IMR-90 (cell line): Measurements from ENCODE around the gene VPS33A. TPM values are rescaled to one million over a fixed set of nuclear protein-coding genes. Genes with fewer than 3 reads are reported as not detected.

Experiments used
- ATAC-seq: fragments of 200-7000 bp; cut with Tn5 transposase; 2 replicates; pipeline ENCODE4 v1.9.1; 2020; ENCODE audit warnings: low read depth, mild to moderate bottlenecking, moderate library complexity
- BruUV-seq: library from RNA; stranded (reverse); fragments of 400-500 nt; replicated peaks from 2 replicates; lab custom pipeline; 2021; lab: Mats Ljungman, UMichigan
- CTCF ChIA-PET: fragments of 300-600 bp; formaldehyde crosslinking; extraction: SDS; loops from one replicate; lab custom pipeline; 2021; ENCODE audit warnings: antibody characterized with exemption; lab: Yijun Ruan, JAX
- POLR2A ChIA-PET: fragments of 300-600 bp; sonication (Branson Sonifier 250); formaldehyde crosslinking; loops from one replicate; lab custom pipeline; 2022; ENCODE audit warnings: antibody characterized with exemption; ENCODE audit not compliant: unreplicated experiment; lab: Charles Lee
- DNase-seq: peaks from one replicate; pipeline ENCODE4 v3.0.0; 2013
- H2AFZ ChIP-seq: replicated peaks from 2 replicates; pipeline ENCODE3; 2013; ENCODE audit warnings: low read length, mild to moderate bottlenecking; ENCODE audit not compliant: poor library complexity
- H2AK5ac ChIP-seq: 2 replicates; pipeline ENCODE4 v1.6.1; 2013; ENCODE audit warnings: low read depth, low read length, inconsistent platforms
- H2AK9ac ChIP-seq: replicated peaks from 2 replicates; pipeline ENCODE3; 2013; ENCODE audit warnings: mild to moderate bottlenecking, low read depth, low read length, moderate library complexity; ENCODE audit not compliant: poor library complexity
- H2BK120ac ChIP-seq: 2 replicates; pipeline ENCODE4 v1.6.1; 2013; ENCODE audit warnings: low read depth, low read length, inconsistent platforms
- H2BK15ac ChIP-seq: 3 replicates; pipeline ENCODE4 v1.6.1; 2013; ENCODE audit warnings: low read depth, low read length, inconsistent platforms
- H2BK20ac ChIP-seq: 2 replicates; pipeline ENCODE4 v1.6.1; 2013; ENCODE audit warnings: low read depth, mild to moderate bottlenecking, inconsistent platforms, low read length, moderate library complexity
- H2BK5ac ChIP-seq: 2 replicates; pipeline ENCODE4 v1.6.1; 2013; ENCODE audit warnings: mild to moderate bottlenecking, low read depth, low read length, inconsistent platforms; ENCODE audit not compliant: poor library complexity, severe bottlenecking
- H3K14ac ChIP-seq: replicated peaks from 2 replicates; pipeline ENCODE4 v1.6.1; 2013; ENCODE audit warnings: low read depth, low read length, inconsistent platforms
- H3K18ac ChIP-seq: 2 replicates; pipeline ENCODE4 v1.6.1; 2013; ENCODE audit warnings: low read depth, low read length, control low read depth
- H3K23ac ChIP-seq: 2 replicates; pipeline ENCODE4 v1.6.1; 2013; ENCODE audit warnings: low read depth, low read length, inconsistent platforms
- H3K27ac ChIP-seq: 2 replicates; pipeline ENCODE4 v1.5.1; 2013; ENCODE audit warnings: mild to moderate bottlenecking, control low read depth, low read length; ENCODE audit not compliant: insufficient read depth
- H3K27me3 ChIP-seq: 2 replicates; pipeline ENCODE4 v1.6.1; 2013; ENCODE audit warnings: low read length; ENCODE audit not compliant: control insufficient read depth, insufficient read depth
- H3K36me3 ChIP-seq: 2 replicates; pipeline ENCODE4 v1.6.1; 2013; ENCODE audit warnings: low read length, mixed read lengths; ENCODE audit not compliant: control insufficient read depth, insufficient read depth
- H3K4ac ChIP-seq: 2 replicates; pipeline ENCODE4 v1.6.1; 2013; ENCODE audit warnings: low read depth, low read length, inconsistent platforms
- H3K4me1 ChIP-seq: 2 replicates; pipeline ENCODE4 v1.6.1; 2013; ENCODE audit warnings: low read length, mixed read lengths; ENCODE audit not compliant: control insufficient read depth, insufficient read depth
- H3K4me2 ChIP-seq: 2 replicates; pipeline ENCODE4 v1.6.1; 2013; ENCODE audit warnings: low read depth, mild to moderate bottlenecking, control low read depth, low read length, moderate library complexity
- H3K4me3 ChIP-seq: 2 replicates; pipeline ENCODE4 v1.5.1; 2013; ENCODE audit warnings: low read depth, mild to moderate bottlenecking, control low read depth, low read length, moderate library complexity; ENCODE audit not compliant: insufficient read depth
- H3K56ac ChIP-seq: 2 replicates; pipeline ENCODE4 v1.6.1; 2013; ENCODE audit warnings: low read length, inconsistent platforms; ENCODE audit not compliant: insufficient read depth; ENCODE audit errors: extremely low read depth
- H3K79me1 ChIP-seq, 2 experiments: 2 replicates each; pipeline ENCODE4 v1.6.1; 2013; ENCODE audit warnings: low read length in 2 of 2, inconsistent platforms in 1 of 2, low read depth in 1 of 2
- H3K9ac ChIP-seq: 2 replicates; pipeline ENCODE4 v1.6.1; 2013; ENCODE audit warnings: low read depth, low read length, control low read depth
- H3K9me1 ChIP-seq: 2 replicates; pipeline ENCODE4 v1.6.1; 2013; ENCODE audit warnings: low read length, inconsistent platforms; ENCODE audit not compliant: insufficient read depth
- H3K9me3 ChIP-seq: 2 replicates; pipeline ENCODE4 v1.6.1; 2013; ENCODE audit warnings: low read length; ENCODE audit not compliant: control insufficient read depth, insufficient read depth
- H4K20me1 ChIP-seq: 2 replicates; pipeline ENCODE4 v1.6.1; 2013; ENCODE audit warnings: low read length, inconsistent platforms; ENCODE audit not compliant: insufficient read depth
- H4K5ac ChIP-seq: 2 replicates; pipeline ENCODE4 v1.6.1; 2013; ENCODE audit warnings: mild to moderate bottlenecking, low read depth, low read length, control low read depth
- H4K8ac ChIP-seq, 2 experiments: 2 replicates each; pipeline ENCODE4 v1.6.1; 2013; ENCODE audit warnings: low read depth in 2 of 2, low read length in 2 of 2, control low read depth in 1 of 2, inconsistent platforms in 1 of 2
- H4K91ac ChIP-seq: 2 replicates; pipeline ENCODE4 v1.6.1; 2013; ENCODE audit warnings: low read depth, low read length, inconsistent platforms; ENCODE audit not compliant: insufficient read depth
- CEBPB ChIP-seq: IDR thresholded peaks from 2 replicates; pipeline ENCODE4 v1.6.1; 2012; ENCODE audit warnings: low read depth, low read length, improper control_type of control experiment
- MAFK ChIP-seq: IDR thresholded peaks from 2 replicates; pipeline ENCODE4 v1.6.1; 2012; ENCODE audit warnings: low read depth, low read length, improper control_type of control experiment
- WGBS, 2 experiments: methylation state at CpG; one replicate each; pipeline versions ENCODE4 v1.1.5 to v1.1.7; 2013; ENCODE audit warnings: missing lambda C conversion rate in 2 of 2; ENCODE audit not compliant: insufficient read length in 1 of 2; ENCODE audit errors: extremely low coverage in 2 of 2; 5-methylcytosine and 5-hydroxymethylcytosine counted together
- dilution Hi-C: fragments of 300-500 bp; cut with HindIII; formaldehyde crosslinking; loops from one replicate; pipeline ENCODE4 v1.14.3; 2018; ENCODE audit warnings: low sequenced_read_pairs; ENCODE audit not compliant: unreplicated experiment
- in situ Hi-C: fragments of 300-500 bp; cut with MboI; formaldehyde crosslinking; loops from 3 replicates; pipeline ENCODE4 v1.14.3; 2019; ENCODE audit warnings: low sequenced_read_pairs, inconsistent platforms, mixed read lengths
- intact Hi-C: fragments of 100-400 bp; cut with micrococcal nuclease; formaldehyde crosslinking; loops from 2 replicates; pipeline ENCODE4 v1.10.0; 2022
- polyA plus RNA-seq, 3 experiments: library from polyadenylated mRNA; depleted of rRNA; stranded (reverse); fragments of >200 nt; gene quantifications; 2 replicates each; pipeline ENCODE4 v1.2.3, GENCODE V29; 2012; ENCODE audit warnings: low replicate concordance in 1 of 3
- total RNA-seq: library from RNA; depleted of rRNA; stranded (reverse); fragments of >200 nt; gene quantifications from 2 replicates; pipeline ENCODE4 v1.2.3, GENCODE V29; 2012
- TF ChIP-seq, protein P1 (sequence below): conservative IDR thresholded peaks from 2 replicates; pipeline ENCODE4 v1.5.1; 2012; ENCODE audit warnings: mild to moderate bottlenecking, low read depth, low read length, improper control_type of control experiment

Gene VPS33A
- total and polyA plus RNA-seq, 2 of the 4 experiments (the other 2 are of a cell fraction) = 14.0 to 20.3 TPM

DNA sequence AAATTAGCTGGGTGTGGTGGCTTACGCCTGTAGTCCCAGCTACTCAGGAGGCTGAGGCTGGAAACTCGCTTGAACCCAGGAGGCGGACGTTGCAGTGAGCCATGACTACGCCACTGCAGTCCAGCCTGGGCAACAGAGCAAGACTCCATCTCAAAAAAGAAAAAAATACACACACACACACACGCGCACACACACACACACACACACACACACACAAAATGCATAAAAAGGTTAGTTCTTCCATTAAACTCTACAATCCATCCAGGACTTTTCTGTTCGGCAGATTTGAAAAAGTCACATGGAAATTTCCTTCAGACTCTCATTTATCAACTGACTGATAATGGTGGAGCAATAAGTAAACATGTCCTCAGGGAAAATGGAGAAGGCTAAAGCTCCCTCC is 9.2 kb upstream of the VPS33A start:
- in situ Hi-C loops = no loop called here

More for the DNA sequence above, 9.2 kb upstream of the VPS33A start:
- Histone ChIP-seq H3K23ac (no peak overlapping the region), H4K5ac (no peak overlapping the region), H3K9ac (no peak overlapping the region), H2AK5ac (no peak overlapping the region), H2AK9ac (no peak overlapping the region), H2AFZ (no peak overlapping the region), H4K91ac (no peak overlapping the region), H3K4me3 (no peak overlapping the region), H3K9me1 (no peaks in the 10 kb centered on the region), H3K18ac (no peak overlapping the region), H3K4me1 (no peaks in the 10 kb centered on the region), H3K79me1 (peaks cover 0 to 16% of the 10 kb centered on the region in 2 experiments; a peak in 2 of 4 replicates), H3K36me3 (peaks cover 20% of the 10 kb centered on the region), H3K9me3 (no peaks in the 10 kb centered on the region), H3K56ac (no peak overlapping the region), H2BK5ac (no peak overlapping the region), H4K20me1 (no peaks in the 10 kb centered on the region), H2BK20ac (no peak overlapping the region), H4K8ac (no peak overlapping the region), H3K27ac (no peak overlapping the region), H3K14ac (no peak overlapping the region), H3K27me3 (no peaks in the 10 kb centered on the region), H3K4me2 (no peak overlapping the region), H2BK15ac (no peak overlapping the region), H3K4ac (no peak overlapping the region), H2BK120ac (no peak overlapping the region)
- DNase-seq (no peak), ATAC-seq (no peak)
- ChIA-PET CTCF (no interaction called here), POLR2A (no interaction called here)
- dilution Hi-C loops = no loop called here
- no TSS peak for BruUV-seq
- WGBS, 2 experiments = no CpG with 5 or more reads among the region's 8 CpGs
- TF ChIP-seq, protein P1, sequence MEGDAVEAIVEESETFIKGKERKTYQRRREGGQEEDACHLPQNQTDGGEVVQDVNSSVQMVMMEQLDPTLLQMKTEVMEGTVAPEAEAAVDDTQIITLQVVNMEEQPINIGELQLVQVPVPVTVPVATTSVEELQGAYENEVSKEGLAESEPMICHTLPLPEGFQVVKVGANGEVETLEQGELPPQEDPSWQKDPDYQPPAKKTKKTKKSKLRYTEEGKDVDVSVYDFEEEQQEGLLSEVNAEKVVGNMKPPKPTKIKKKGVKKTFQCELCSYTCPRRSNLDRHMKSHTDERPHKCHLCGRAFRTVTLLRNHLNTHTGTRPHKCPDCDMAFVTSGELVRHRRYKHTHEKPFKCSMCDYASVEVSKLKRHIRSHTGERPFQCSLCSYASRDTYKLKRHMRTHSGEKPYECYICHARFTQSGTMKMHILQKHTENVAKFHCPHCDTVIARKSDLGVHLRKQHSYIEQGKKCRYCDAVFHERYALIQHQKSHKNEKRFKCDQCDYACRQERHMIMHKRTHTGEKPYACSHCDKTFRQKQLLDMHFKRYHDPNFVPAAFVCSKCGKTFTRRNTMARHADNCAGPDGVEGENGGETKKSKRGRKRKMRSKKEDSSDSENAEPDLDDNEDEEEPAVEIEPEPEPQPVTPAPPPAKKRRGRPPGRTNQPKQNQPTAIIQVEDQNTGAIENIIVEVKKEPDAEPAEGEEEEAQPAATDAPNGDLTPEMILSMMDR = no peak
- no peak for TF ChIP-seq CEBPB
- TF ChIP-seq MAFK = no peak
- intact Hi-C loops = no loop called here
